Neural crest cell (in vitro differentiated cells): ENCODE data around the gene PROSER2. TPM values are rescaled to one million over a fixed set of nuclear protein-coding genes. Genes with fewer than 3 reads are reported as not detected.
A peak's percentile ranks its signal among the peaks of the same experiment; 100 is the strongest.

Source experiments
- DNase-seq: peaks from one replicate; pipeline ENCODE4 v3.0.0; 2021; ENCODE audit warnings: low read depth, mixed read lengths, low spot score
- H3K27ac Mint-ChIP-seq: one replicate; pipeline ENCODE4 v1.8.0; 2021; ENCODE audit warnings: mild to moderate bottlenecking, mixed read lengths; ENCODE audit not compliant: unreplicated experiment
- H3K27me3 Mint-ChIP-seq: 2 replicates; pipeline ENCODE4 v1.8.0; 2021; ENCODE audit warnings: low read depth, mild to moderate bottlenecking, mixed read lengths
- H3K36me3 Mint-ChIP-seq: 2 replicates; pipeline ENCODE4 v1.8.0; 2021; ENCODE audit warnings: low read depth, mild to moderate bottlenecking, mixed read lengths
- H3K4me1 Mint-ChIP-seq: 2 replicates; pipeline ENCODE4 v1.8.0; 2021; ENCODE audit warnings: mixed read lengths
- H3K4me3 Mint-ChIP-seq: one replicate; pipeline ENCODE4 v1.8.0; 2021; ENCODE audit warnings: mild to moderate bottlenecking, mixed read lengths
- H3K9me3 Mint-ChIP-seq: 2 replicates; pipeline ENCODE4 v1.8.0; 2021; ENCODE audit warnings: mixed read lengths
- long read RNA-seq: library from polyadenylated mRNA; unstranded; transcript quantifications from one replicate; pipeline ENCODE4 v2.0.0, GENCODE V29; 2020
- total RNA-seq: library from RNA; stranded (reverse); gene quantifications from 2 replicates; pipeline ENCODE4 v1.2.1, GENCODE V29; 2021
- TF ChIP-seq, protein P1 (sequence below): fragments of 200-600 bp; sonication (generic); conservative IDR thresholded peaks from 2 replicates; pipeline ENCODE4 v1.5.0; 2021; ENCODE audit warnings: antibody characterized with exemption, mild to moderate bottlenecking

Gene PROSER2, protein sequence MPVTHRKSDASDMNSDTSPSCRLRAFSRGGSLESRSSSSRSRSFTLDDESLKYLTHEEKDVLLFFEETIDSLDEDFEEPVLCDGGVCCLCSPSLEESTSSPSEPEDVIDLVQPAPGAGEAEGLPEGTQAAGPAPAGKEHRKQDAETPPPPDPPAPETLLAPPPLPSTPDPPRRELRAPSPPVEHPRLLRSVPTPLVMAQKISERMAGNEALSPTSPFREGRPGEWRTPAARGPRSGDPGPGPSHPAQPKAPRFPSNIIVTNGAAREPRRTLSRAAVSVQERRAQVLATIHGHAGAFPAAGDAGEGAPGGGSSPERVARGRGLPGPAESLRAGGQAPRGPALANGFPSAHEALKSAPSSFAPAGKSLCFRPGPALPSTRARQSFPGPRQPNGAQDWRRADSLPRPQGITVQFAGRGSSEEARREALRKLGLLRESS
- 7.5 and 7.7 TPM in 2 replicates for total RNA-seq
- long read RNA-seq, result 0 reads

DNA sequence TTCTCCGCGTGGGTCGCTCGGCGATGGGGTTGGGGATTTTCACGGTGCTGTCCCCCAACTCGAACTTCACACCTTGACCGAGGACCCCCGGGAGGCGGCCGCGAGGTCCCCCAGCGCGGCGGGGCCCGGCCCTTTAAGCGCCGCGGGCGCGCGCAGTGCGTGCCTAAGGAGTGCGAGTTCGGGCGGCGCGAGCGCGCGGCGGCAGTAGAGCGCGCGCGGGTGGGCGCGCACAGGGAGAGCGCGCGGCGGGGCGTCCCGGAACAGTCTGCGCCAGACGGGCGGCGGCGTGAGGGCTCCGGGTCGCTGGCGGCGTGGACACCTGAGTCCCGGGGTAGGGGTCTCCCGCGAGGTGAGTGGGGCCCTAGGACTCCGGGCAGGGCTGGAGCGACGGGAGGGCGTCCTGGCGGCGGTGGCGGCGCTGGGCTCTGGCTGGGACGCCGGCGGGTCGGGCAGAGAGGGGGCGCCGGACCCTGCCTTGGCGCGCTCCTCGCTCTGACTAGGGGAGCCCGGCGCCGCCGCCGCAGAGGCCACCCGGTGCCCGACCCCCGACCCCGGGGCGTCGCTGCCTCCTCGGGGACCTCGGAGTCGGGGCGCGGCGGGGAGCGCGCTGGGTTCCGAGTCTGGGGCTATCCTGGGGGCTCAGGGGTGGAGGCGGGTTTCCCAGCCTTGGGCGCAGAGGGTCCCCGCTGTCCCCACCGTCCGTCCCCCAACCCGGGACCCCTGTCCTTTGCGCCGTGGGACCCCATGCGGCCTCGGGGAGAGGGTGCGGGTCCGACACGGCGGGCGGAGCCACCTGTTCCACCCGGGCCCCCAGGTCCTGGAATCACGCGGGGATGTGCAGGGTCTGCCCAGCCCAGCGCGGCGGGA lies at the start of gene PROSER2:
Gene PROSER2 (plus strand): TSS at position 235 of the 867 bp plus-strand sequence. CDS start 28,722 bp downstream, outside the sequence.
- H3K36me3 Mint-ChIP-seq, result no peaks in the 10 kb centered on the region
- peaks cover 31% of the 10 kb centered on the region for H3K27me3 Mint-ChIP-seq
- peak within 1 kb of the TSS; percentile 89 for H3K4me3 Mint-ChIP-seq
- H3K9me3 Mint-ChIP-seq, result no peaks in the 10 kb centered on the region
- DNase-seq, result peak; percentile 45
- H3K4me1 Mint-ChIP-seq, result peaks cover 18% of the 10 kb centered on the region
- TF ChIP-seq, protein P1, sequence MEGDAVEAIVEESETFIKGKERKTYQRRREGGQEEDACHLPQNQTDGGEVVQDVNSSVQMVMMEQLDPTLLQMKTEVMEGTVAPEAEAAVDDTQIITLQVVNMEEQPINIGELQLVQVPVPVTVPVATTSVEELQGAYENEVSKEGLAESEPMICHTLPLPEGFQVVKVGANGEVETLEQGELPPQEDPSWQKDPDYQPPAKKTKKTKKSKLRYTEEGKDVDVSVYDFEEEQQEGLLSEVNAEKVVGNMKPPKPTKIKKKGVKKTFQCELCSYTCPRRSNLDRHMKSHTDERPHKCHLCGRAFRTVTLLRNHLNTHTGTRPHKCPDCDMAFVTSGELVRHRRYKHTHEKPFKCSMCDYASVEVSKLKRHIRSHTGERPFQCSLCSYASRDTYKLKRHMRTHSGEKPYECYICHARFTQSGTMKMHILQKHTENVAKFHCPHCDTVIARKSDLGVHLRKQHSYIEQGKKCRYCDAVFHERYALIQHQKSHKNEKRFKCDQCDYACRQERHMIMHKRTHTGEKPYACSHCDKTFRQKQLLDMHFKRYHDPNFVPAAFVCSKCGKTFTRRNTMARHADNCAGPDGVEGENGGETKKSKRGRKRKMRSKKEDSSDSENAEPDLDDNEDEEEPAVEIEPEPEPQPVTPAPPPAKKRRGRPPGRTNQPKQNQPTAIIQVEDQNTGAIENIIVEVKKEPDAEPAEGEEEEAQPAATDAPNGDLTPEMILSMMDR, result peak; percentile 29
- no peak within 1 kb of the TSS for H3K27ac Mint-ChIP-seq

DNA sequence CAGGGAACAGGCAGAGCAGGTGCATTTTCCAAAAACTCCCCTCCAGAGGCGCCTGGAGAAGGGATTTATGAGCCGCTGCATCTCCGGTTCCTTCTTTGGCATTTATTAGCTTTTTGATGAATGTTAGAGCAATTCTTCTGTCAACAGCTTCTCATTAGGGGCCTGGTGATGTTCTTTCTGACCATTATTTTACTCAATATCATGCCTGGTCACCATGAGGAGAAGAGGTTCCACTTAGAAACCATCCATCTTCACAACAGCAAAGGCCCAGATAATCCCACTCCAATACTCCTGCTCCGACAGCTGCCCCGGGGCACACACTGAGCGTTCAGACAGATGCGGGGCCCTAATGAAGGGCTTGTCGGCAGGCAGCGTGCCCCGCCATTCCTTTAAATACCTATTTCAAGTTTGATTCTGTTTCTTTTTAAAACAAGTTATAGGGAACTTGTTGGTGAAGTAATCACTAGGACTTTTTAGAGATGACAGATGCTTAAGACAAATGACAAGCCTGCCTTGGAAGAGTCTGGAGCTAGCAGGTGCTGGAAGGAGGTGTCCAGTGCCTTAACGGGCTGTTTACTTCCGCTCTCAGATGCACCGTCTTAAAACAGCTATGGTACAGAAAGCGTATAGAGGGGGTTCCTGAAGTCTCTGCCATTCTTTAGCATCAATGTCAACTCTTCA lies 49.3 kb upstream of the PROSER2 start:
- TF ChIP-seq, protein P1, result no peak

DNA sequence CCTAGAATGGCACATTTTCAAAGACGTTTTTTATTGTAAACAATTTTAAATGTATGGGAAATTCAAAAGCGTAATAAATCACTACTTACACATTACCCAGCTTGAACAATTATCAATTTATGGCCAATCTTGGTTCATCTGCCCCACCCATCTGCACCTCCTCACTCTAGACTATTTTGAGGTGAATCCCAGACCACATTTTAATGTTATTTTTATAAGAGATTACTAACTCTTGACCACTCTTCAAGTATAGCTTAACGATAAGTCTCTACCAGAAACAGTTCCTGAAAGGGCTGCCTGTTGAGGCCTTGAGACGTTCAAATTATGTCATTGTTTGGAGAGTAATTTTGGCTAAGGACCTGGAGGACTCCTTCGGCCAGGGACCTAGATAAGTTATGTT lies 47.7 kb upstream of the PROSER2 start:
- H3K4me1 Mint-ChIP-seq, result no peaks in the 10 kb centered on the region

More for the DNA sequence above, 49.3 kb upstream of the PROSER2 start:
- no peaks in the 10 kb centered on the region for H3K4me1 Mint-ChIP-seq
- DNase-seq, result no peak
- H3K9me3 Mint-ChIP-seq, result no peaks in the 10 kb centered on the region
- no peaks in the 10 kb centered on the region for H3K27me3 Mint-ChIP-seq
- no peaks in the 10 kb centered on the region for H3K36me3 Mint-ChIP-seq
- H3K27ac Mint-ChIP-seq, result no peak overlapping the region
- H3K4me3 Mint-ChIP-seq, result no peak overlapping the region

DNA sequence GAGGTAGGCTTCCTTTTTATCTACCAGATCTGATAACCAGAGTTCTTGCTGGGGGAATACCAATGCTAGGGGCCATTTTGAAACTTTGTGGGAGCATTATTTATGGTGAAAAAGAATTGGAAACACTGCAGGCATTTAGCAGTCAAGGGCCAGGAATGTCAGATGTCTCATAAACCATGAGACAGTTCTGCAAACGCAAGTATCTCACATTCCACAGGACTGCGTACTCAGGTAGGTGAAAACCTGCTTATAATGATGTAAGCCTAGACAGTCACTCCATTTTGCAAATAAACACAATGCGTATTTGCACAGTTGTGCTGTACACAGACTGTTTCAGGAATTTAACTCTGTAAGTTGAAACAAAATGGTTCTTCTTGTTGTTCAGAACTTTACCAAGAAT lies 47.1 kb upstream of the PROSER2 start:
- no peak overlapping the region for H3K27ac Mint-ChIP-seq
- no peaks in the 10 kb centered on the region for H3K4me1 Mint-ChIP-seq
- no peak for DNase-seq
- H3K9me3 Mint-ChIP-seq, result no peaks in the 10 kb centered on the region
- no peaks in the 10 kb centered on the region for H3K27me3 Mint-ChIP-seq
- H3K36me3 Mint-ChIP-seq, result no peaks in the 10 kb centered on the region
- H3K4me3 Mint-ChIP-seq, result no peak overlapping the region
- TF ChIP-seq, protein P1, result no peak

More for the DNA sequence above, 47.7 kb upstream of the PROSER2 start:
- Mint-ChIP-seq H3K27ac (no peak overlapping the region), H3K9me3 (no peaks in the 10 kb centered on the region), H3K27me3 (no peaks in the 10 kb centered on the region), H3K36me3 (no peaks in the 10 kb centered on the region), H3K4me3 (no peak overlapping the region)
- TF ChIP-seq, protein P1, result no peak
- no peak for DNase-seq

DNA sequence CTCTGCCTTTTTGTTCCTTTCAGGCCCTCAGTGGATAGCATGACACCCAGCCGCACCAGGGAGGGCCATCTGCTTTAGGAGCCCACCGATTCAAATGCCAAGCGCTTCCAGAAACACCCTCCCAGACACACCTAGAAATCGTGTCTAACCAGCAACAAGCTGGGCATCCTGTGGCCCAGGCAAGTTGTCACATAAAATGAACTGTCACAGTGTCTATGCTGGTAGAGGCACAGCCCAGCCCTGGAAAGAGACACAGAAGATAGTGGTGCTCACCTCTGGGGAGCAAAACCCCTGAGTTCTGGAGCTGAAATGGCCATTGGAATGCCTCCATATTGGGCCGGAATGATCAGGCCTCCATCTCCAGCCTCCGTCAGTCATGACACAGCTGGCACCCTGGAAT lies 42.0 kb upstream of the PROSER2 start:
- no peaks in the 10 kb centered on the region for H3K4me1 Mint-ChIP-seq
- H3K27me3 Mint-ChIP-seq, result no peaks in the 10 kb centered on the region
- no peak for DNase-seq
- no peaks in the 10 kb centered on the region for H3K9me3 Mint-ChIP-seq
- TF ChIP-seq, protein P1, result no peak
- no peak overlapping the region for H3K4me3 Mint-ChIP-seq
- no peaks in the 10 kb centered on the region for H3K36me3 Mint-ChIP-seq
- no peak overlapping the region for H3K27ac Mint-ChIP-seq
